ENCODE measurements around the gene VPS52. TPM values are rescaled to one million over a fixed set of nuclear protein-coding genes. Genes with fewer than 3 reads are reported as not detected.
"Not testable (repeated sequence)": the region's sequence is repeated elsewhere in the genome, so short reads cannot be mapped to it uniquely, and the experiment has no call there.

Gene VPS52
- total RNA-seq, 1 experiment from 2014 or later, result 27.1 TPM

DNA sequence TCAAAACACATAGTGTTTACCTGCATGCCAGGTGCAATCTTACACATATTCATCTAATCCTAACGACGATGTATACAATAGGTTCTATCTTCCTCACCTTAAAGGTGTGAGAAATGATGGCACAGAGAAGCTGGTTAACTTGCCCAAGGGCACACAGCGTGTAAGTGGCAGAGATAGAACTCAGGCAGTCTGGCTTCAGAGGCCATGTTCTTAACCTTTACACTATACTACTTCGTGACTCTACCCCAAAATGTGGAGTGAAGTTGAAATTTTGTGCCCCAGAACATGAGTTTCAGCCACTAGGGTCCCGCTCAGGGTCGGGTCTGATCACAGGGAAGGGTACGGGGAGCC is 584 bp downstream of the VPS52 start:
- in situ Hi-C loops (cut with HindIII; ENCODE audit: low sequenced_read_pairs), result no loop called here

GRCh38 chr6:33264015-33264414 is 7.7 kb downstream of the VPS52 start:
- no peak for DNase-seq (ENCODE audit: low spot score)
- in situ Hi-C loops (cut with HindIII; ENCODE audit: low sequenced_read_pairs), result no loop called here

More for the DNA sequence above, 584 bp downstream of the VPS52 start:
- DNase-seq (ENCODE audit: low spot score), result no peak

DNA sequence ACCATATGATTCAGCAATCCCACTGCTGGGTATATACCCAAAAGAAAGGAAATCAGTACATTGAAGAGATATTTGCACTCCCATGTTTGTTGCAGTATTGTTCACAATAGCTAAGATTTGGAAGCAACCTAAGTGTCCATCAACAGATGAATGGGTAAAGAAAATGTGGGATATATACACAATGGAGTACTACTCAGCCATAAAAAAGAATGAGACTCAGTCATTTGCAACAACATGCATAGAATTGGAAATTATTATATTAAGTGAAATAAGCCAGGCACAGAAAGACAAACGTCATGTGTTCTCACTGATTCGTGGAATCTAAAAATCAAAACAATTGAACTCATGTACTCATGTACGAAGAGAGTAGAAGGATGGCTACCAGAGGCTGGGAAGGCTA is 9.2 kb downstream of the VPS52 start:
- in situ Hi-C loops (cut with HindIII; ENCODE audit: low sequenced_read_pairs); DNase-seq (ENCODE audit: low spot score): not testable (repeated sequence)

GRCh38 chr6:33259032-33259431 is 12.6 kb downstream of the VPS52 start:
- in situ Hi-C loops (cut with HindIII; ENCODE audit: low sequenced_read_pairs), result no loop called here
- no peak for DNase-seq (ENCODE audit: low spot score)

DNA sequence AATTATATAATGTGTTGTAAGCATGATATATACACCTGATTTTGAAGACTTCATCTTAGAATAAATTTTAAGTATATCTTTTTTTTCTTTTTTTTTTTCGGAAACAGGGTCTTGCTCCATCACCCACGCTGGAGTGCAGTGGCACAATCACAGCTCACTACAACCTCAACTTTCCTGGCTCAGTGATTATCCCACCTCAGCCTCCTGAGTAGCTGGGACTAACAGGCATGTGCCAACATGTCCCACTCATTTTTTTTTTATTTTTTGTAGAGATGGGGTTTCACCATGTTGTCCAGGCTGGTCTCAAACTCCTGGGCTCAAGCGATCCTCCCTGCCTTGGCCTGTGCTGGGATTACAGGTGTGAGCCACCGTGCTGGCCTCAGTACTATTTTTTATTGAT is 17.1 kb downstream of the VPS52 start:
- no peak for DNase-seq (ENCODE audit: low spot score)
- in situ Hi-C loops (cut with HindIII; ENCODE audit: low sequenced_read_pairs), result no loop called here

DNA sequence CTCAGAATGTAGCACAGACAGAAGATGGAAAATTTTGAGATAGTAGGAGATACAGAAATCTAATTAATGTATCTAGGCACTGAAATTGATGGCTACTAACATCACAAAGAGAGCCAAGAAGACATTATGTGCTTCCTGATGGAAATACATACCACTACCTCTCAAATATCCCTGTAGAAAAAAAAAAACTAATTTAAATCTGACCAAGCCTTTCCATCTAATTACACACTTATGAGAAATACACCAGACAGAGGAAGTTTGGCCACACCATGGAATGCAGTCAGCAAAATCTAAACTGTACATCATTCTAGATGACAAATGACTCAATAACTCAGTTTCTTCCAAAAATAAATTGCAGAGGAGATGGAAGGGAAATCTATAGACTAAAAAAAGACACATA is 18.9 kb downstream of the VPS52 start:
- no peak for DNase-seq (ENCODE audit: low spot score)
- in situ Hi-C loops (cut with HindIII; ENCODE audit: low sequenced_read_pairs), result no loop called here

GRCh38 chr6:33251395-33252012 is 20.2 kb downstream of the VPS52 start:
- in situ Hi-C loops (cut with HindIII; ENCODE audit: low sequenced_read_pairs), result no loop called here
- DNase-seq (ENCODE audit: low spot score), result no peak

- no peak for DNase-seq (ENCODE audit: low spot score)
- in situ Hi-C loops (cut with HindIII; ENCODE audit: low sequenced_read_pairs), result no loop called here
Measured at GRCh38 chr6:33250731-33251130, 20.9 kb downstream of the VPS52 start.

- in situ Hi-C loops (cut with HindIII; ENCODE audit: low sequenced_read_pairs), result no loop called here
- DNase-seq (ENCODE audit: low spot score), result no peak
Measured at GRCh38 chr6:33249732-33250630, 21.7 kb downstream of the VPS52 start.

DNA sequence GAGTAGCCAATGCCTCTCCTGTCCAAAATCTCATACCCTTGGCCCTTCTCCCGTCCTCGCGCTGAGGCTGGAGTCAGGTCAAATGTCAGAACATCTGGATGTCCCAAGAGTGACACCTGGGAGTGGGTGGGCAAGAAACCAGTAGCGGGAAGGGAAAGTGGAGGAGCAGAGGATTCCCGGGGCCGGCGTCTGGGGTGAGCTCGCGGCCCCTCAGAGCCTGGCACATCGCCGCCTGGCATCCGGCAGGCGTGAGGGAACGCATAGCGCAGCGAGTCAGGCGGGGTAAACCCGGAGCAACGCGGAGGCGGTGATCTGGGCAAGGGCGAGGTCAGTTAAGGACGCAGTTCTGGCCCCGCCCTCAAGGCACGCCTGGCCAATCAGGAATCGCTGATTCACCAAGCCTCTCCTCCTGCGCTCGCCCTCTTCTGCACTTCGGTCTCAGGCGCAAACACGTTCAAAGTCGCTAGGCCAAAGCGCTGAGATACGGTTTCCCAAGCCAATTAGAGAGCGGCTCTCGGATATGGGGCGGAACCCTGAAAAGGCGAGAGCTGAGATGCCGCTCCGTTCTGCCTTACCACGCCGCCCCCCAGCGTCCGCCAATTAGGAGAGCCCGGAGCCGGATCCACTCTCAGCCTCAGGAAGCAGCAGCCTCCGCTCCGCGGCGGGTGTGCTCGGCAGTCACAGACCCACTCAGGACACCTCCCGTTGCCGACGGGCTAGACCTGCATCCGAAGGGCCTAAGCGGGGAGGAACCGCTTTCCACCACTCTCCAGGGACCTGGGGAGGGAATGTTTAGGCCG is 22.5 kb downstream of the VPS52 start:
- peak; percentile 100 for DNase-seq (ENCODE audit: low spot score)
- in situ Hi-C loops (cut with HindIII; ENCODE audit: low sequenced_read_pairs), result no loop called here

GRCh38 chr6:33248643-33248931 is 23.1 kb downstream of the VPS52 start:
- no peak for DNase-seq (ENCODE audit: low spot score)
- in situ Hi-C loops (cut with HindIII; ENCODE audit: low sequenced_read_pairs), result no loop called here

DNA sequence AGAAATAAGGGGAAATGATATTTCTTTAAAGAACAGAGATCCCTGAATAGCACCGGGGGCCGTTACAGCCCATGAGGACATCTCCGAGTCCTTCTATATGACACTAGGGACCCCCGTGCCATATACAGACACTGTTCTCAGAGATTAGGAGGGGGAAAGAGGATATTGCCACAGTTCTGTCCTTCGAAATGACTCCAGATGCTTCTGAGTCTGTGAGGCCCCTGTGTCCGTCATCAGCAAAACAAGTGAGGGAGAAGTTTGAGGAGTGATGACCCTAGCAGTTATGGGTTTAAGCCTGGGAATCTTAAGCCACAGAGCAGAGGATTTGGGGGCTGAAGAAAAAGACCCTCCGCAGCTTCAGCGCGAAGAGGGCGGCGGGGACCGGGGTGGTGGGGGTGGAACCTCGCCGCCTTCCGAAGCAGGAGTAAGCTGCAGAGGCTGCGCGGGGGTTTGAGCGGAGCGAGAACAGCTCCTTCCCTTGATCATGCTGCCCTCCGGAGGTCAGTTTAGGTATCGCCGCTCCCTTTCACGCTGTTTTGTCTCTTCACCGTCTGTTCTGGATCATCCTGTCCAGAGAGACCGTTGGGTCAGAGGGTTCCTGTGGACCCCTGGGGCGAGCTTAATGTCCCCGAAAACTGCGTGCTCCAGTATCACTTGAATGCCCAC is 23.6 kb downstream of the VPS52 start:
- peak; percentile 91 for DNase-seq (ENCODE audit: low spot score)
- in situ Hi-C loops (cut with HindIII; ENCODE audit: low sequenced_read_pairs), result no loop called here

GRCh38 chr6:33243476-33243875 is 28.2 kb downstream of the VPS52 start:
- in situ Hi-C loops (cut with HindIII; ENCODE audit: low sequenced_read_pairs), result no loop called here
- no peak for DNase-seq (ENCODE audit: low spot score)

GRCh38 chr6:33241968-33242367 is 29.7 kb downstream of the VPS52 start:
- in situ Hi-C loops (cut with HindIII; ENCODE audit: low sequenced_read_pairs), result no loop called here
- DNase-seq (ENCODE audit: low spot score), result no peak

DNA sequence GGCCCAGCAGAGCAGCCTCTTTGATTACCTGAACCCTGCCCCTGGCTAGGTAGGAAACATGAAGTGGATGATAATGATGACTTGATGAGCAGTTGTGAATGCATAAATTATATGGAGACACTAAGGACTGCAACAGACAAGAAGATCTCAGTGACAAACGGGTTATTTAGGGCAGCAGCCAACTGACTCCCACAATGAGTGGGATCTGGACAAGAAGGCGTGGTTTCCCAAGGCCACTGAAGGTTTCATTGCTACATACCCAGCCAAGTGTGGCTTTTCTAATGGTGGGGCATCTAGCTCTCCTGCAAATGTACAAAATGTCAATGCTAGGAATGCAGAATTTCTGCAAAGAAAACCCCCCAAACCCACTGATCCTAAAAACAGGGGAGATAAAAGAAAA is 33.9 kb downstream of the VPS52 start:
- in situ Hi-C loops (cut with HindIII; ENCODE audit: low sequenced_read_pairs), result no loop called here
- no peak for DNase-seq (ENCODE audit: low spot score)

- in situ Hi-C loops (cut with HindIII; ENCODE audit: low sequenced_read_pairs), result no loop called here
- DNase-seq (ENCODE audit: low spot score), result no peak
Measured at GRCh38 chr6:33236852-33237251, 34.8 kb downstream of the VPS52 start.

DNA sequence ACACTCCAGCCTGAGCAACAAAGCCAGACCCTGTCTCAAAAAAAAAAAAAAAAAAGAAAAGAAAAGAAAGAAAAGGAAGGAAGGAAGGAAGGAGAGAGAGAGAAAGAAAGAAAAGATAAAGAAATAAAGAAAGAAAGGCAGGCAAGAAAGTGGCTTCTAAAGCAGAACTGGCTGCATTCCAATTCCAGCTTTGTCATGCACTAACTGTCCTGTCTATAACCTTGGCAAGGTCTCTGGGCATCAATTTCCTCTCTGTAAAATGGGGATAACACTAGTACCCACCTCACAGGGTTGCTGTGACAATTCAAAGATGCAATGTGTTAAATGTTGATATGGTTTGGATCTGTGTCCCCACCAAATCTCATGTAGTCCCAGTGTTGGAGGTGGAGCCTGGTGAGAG is 35.3 kb downstream of the VPS52 start:
- in situ Hi-C loops (cut with HindIII; ENCODE audit: low sequenced_read_pairs), result no loop called here
- no peak for DNase-seq (ENCODE audit: low spot score)

DNA sequence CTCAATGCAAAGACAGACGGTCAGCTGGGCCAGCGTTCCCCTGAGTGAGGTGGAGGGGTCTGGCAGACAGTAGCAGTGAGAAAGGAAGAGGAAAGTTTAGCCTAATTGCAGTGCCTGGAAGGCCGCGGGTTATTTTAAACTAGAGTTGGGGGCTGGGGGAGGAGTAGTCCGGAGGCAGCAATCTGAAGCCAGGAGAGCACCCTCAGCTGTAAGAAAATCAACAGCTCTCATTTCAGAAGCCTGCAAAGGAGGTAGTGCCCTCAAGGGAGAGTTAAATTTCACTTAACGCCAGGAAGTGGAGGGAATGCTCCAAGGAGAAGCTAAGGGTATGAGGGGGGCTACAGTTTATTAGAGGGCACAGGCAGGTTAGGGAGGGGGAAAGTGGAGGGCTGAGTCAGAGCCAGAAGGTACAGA is 36.4 kb downstream of the VPS52 start:
- in situ Hi-C loops (cut with HindIII; ENCODE audit: low sequenced_read_pairs), result no loop called here
- DNase-seq (ENCODE audit: low spot score), result no peak

DNA sequence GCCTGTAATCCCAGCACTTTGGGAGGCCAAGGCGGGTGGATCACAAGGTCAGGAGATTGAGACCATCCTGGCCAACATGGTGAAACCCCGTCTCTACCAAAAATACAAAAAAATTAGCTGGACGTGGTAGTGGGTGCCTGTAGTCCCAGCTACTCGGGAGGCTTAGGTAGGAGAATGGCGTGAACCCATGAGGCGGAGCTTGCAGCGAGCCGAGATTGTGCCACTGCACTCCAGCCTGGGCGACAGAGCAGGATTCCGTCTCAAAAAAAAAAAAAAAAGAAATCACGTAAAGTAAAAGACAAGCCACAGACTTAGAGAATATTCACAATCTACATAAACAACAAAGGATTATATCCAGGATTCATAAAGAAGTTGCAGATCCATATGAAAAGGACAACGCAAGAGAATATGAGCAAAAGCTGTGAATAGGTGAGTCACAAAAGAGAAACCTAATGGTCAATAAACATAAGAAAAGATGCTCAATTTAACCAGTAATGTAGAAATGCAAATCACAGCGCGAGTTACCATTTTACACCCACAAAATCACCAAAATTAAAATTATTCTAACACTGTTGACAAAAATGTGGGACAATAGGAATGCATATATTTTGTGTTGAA is 45.1 kb downstream of the VPS52 start:
- DNase-seq (ENCODE audit: low spot score); in situ Hi-C loops (cut with HindIII; ENCODE audit: low sequenced_read_pairs): not testable (repeated sequence)

All from G401 (cell line).